Psoas muscle (tissue), 8 donors: ENCODE results near the gene TRIM44. TPM values are rescaled to one million over a fixed set of nuclear protein-coding genes. Genes with fewer than 3 reads are reported as not detected.
A peak's percentile ranks its signal among the peaks of the same experiment; 100 is the strongest.

ENCODE experiments used
- ATAC-seq, 4 donors: fragments of 200-7000 bp; cut with Tn5 transposase; one replicate each; pipeline ENCODE4 v1.9.1; 2020; ENCODE audit warnings: moderate library complexity in 3 of 4, mild to moderate bottlenecking in 2 of 4
- DNase-seq, 2 donors: peaks; one replicate each; pipeline ENCODE4 v3.0.0-alpha.2; 2020
- H3K27ac ChIP-seq: fragments of 200-600 bp; one replicate; pipeline ENCODE4 v1.8.0; 2022
- H3K27me3 ChIP-seq, 3 donors: fragments of 200-600 bp in 1 of 3; one replicate each; pipeline versions ENCODE4 v1.6.1 to v1.8.0; 2013 to 2022; ENCODE audit warnings: low read length in 2 of 3, mild to moderate bottlenecking in 2 of 3, moderate library complexity in 1 of 3; ENCODE audit not compliant: insufficient read depth in 3 of 3
- H3K36me3 ChIP-seq, 2 donors: fragments of 200-600 bp in 1 of 2; one replicate each; pipeline versions ENCODE4 v1.6.1 to v1.8.0; 2013 to 2022; ENCODE audit warnings: low read depth in 1 of 2, mild to moderate bottlenecking in 1 of 2, moderate library complexity in 1 of 2; ENCODE audit not compliant: insufficient read depth in 1 of 2
- H3K4me1 ChIP-seq: fragments of 200-600 bp; one replicate; pipeline ENCODE4 v1.8.0; 2022
- H3K4me3 ChIP-seq: fragments of 200-600 bp; one replicate; pipeline ENCODE4 v1.8.0; 2022; ENCODE audit warnings: mild to moderate bottlenecking
- H3K9me3 ChIP-seq: fragments of 200-600 bp; one replicate; pipeline ENCODE4 v1.8.0; 2022
- CTCF ChIP-seq: fragments of 200-600 bp; IDR thresholded peaks from one replicate; pipeline ENCODE4 v1.8.0; 2022; ENCODE audit warnings: antibody characterized with exemption
- WGBS, 3 donors: extraction: QIAGEN DNeasy Blood & Tissue Kit; methylation state at CpG; one replicate each; pipeline versions ENCODE4 v1.1.6 to v1.1.7; 2013; 5-methylcytosine and 5-hydroxymethylcytosine counted together
- intact Hi-C, 2 donors: fragments of 100-400 bp; cut with DNase I; formaldehyde crosslinking; loops; one replicate each; pipeline versions ENCODE4 v1.11.0 to v1.14.2; 2022
- polyA plus RNA-seq, 3 donors: library from polyadenylated mRNA; stranded (reverse); fragments of 200-250 nt; gene quantifications; one replicate each; pipeline ENCODE4 v1.2.3, GENCODE V29; 2013
- total RNA-seq, 4 donors: library from RNA; stranded (reverse); fragmentation: NEBNext Ultra II Directional in 2 of 4; extraction: Animal tissue kit (Norgen Biotek cat#: 25700) in 2 of 4; gene quantifications; one replicate each; pipeline versions ENCODE4 v1.2.1 to v1.2.4, GENCODE V29; 2021 to 2023
- donor health status: healthy with polysubstance abuse.
- donor health status: DM: no; HTN: no; CAD: no; lungs with moderate emphysema.
- donor health status: Bipolar disorder and iron deficiency.
- donor health status: healthy.
- donor health status: DM: yes; HTN: yes; CAD: no.
- donor health status: DM: no; HTN: no; CAD: no.
- donor health status: DM: no; HTN: no; CAD: no.
- donor health status: DM: yes; HTN: yes; CAD: no.

TRIM44 gene
- total and polyA plus RNA-seq, 7 donors = 6.8 to 46.8 (median 34.0) TPM

DNA sequence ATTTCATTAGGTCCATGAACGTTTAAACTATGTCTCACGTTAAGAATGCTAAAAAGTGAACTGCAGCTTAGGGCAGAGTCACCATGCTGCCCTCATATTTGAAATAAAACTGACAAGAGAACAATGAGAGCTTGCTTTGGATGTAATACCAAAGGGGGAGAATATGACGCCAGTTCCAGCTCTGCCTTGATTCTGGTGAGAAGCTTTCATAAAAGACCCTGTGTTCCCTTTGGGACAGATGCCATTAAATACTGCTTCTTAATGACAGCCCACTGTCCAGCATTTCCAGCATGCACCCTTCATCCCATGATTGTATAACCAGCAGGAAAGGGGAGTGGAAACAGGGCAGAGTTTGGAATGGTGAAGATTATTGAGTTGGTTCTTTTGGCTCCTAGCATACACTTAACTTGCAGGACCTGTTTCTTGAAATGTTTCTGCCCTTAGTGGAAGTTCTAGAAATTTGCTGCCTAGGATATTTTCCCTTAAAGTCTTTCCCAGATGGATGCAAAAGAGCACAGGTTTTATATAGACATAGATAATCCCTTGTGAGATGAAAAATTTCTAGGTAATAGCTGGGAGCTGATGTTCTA is 142.0 kb downstream of the TRIM44 start:
- TF ChIP-seq CTCF = no peak
- H3K36me3 ChIP-seq = peaks cover 0 to 3% of the 10 kb centered on the region in 2 donors
- H3K4me1 ChIP-seq = peaks cover 23% of the 10 kb centered on the region
- DNase-seq (no peak), ATAC-seq (no peak)
- H3K9me3 ChIP-seq = no peaks in the 10 kb centered on the region
- intact Hi-C loops = no loop called here
- no peak overlapping the region for H3K27ac ChIP-seq
- H3K27me3 ChIP-seq = no peaks in the 10 kb centered on the region
- no peak overlapping the region for H3K4me3 ChIP-seq
- 52 to 81% (median 52%) methylated on average over 3 of the region's 3 CpGs for WGBS, 3 donors

DNA sequence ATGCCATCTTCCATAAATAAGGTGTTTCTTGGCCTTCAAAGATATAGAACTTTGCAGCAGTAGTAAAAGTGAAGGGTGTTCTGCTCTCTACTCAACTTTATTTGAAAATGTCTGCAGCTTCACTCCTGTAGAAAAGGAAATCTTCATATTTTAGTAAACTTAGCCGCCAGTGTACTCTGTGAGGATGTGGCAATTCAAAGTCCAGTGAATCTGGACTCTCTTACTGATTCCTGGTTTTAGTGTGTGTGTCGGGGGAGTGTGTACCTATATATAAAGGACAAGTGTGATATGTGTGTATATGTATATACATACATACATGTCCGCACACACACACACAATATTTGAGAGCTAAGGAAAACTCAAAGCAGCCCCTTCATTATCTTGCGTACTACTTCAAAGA is 147.0 kb downstream of the TRIM44 start:
- no peak for DNase-seq
- Histone ChIP-seq H3K27ac (no peak overlapping the region), H3K36me3 (peaks cover 0 to 3% of the 10 kb centered on the region in 2 donors), H3K4me3 (no peak overlapping the region), H3K27me3 (no peaks in the 10 kb centered on the region), H3K4me1 (peaks cover 31% of the 10 kb centered on the region), H3K9me3 (no peaks in the 10 kb centered on the region)
- ATAC-seq = no peak
- intact Hi-C loops = no loop called here
- no peak for TF ChIP-seq CTCF
- WGBS, 3 donors = 73 to 88% (median 75%) methylated on average over 4 of the region's 4 CpGs

DNA sequence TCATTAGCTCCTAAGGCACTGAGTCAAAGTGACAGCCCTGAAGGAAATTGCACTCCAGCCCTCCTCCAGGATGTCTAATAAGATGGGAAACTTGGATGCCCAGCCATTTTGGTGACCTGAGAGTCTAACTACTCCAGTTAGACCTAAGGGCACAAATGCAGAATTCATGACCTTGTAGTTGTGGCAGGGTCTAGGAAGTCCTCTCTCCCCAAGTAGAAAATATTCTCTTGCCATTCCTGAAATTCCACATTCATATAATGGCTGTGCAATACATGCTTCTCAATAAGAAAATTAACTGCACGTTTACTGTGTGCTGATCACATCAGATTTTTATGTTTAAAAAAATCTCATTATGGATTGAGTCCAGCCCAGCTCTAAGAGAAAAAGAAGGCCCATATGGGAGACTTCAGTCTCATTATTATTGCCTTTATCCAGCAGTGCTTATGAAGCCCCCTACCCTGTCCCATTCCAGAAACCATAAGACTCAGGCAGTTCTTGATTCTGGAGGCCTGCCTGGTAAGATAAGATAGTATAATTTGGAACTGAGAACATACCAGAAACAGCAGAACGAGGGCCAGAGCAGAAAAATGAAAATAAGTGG is 147.6 kb downstream of the TRIM44 start:
- Histone ChIP-seq H3K9me3 (no peaks in the 10 kb centered on the region), H3K36me3 (peaks cover 0 to 3% of the 10 kb centered on the region in 2 donors), H3K4me1 (peaks cover 30% of the 10 kb centered on the region), H3K4me3 (no peak overlapping the region), H3K27me3 (no peaks in the 10 kb centered on the region), H3K27ac (no peak overlapping the region)
- intact Hi-C loops = loop anchor here in 1 of 2 donors (10.0 kb wide), 1 partner anchor 1655 kb away; no protein-coding TSS in a partner anchor
- no peak for DNase-seq
- no peak for ATAC-seq
- WGBS, 3 donors = 45 to 66% (median 50%) methylated on average over 2 of the region's 2 CpGs
- no peak for TF ChIP-seq CTCF

DNA sequence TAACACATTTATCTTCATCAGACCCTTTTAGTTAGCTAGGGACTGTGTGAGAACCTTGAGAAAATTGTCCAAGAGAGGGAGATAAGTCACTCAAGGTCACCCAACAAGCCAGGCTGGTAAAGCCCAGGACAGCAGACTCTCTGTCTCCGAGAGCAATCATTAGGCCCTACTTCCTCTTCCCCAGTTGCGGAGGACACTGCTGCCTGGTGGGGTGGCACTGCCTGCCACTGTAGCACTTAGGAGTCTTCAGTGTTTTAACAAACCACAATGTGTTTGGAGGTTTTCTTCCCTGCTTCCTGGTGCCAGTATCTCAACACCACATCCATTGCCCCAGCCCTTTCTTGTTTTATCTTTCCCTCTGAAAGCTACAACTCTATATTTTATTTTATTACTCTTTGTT is 149.2 kb downstream of the TRIM44 start:
- Histone ChIP-seq H3K27me3 (no peaks in the 10 kb centered on the region), H3K36me3 (peaks cover 0 to 3% of the 10 kb centered on the region in 2 donors), H3K27ac (no peak overlapping the region), H3K4me3 (no peak overlapping the region), H3K4me1 (peaks cover 30% of the 10 kb centered on the region), H3K9me3 (no peaks in the 10 kb centered on the region)
- DNase-seq (no peak), ATAC-seq (peak in 3 of 4 donors; percentile 31 to 37 (median 36))
- intact Hi-C loops = loop anchor here in 1 of 2 donors (10.0 kb wide), 1 partner anchor 1657 kb away; no protein-coding TSS in a partner anchor
- no peak for TF ChIP-seq CTCF
- WGBS, 3 donors = 76 to 85% (median 85%) methylated on average over 2 of the region's 2 CpGs
